K562 (cell line): ENCODE measurements around the gene FARSA. TPM values are rescaled to one million over a fixed set of nuclear protein-coding genes. Genes with fewer than 3 reads are reported as not detected.

Source experiments
- ATAC-seq: fragments of 200-7000 bp; cut with Tn5 transposase; 3 replicates; pipeline ENCODE4 v1.9.1; 2020; ENCODE audit warnings: moderate library complexity
- BruUV-seq: library from RNA; stranded (reverse); fragments of 400-500 nt; replicated peaks from 2 replicates; lab custom pipeline; 2021; lab: Mats Ljungman, UMichigan
- CTCF ChIA-PET: fragments of 300-600 bp; formaldehyde crosslinking; extraction: SDS; loops from one replicate; lab custom pipeline; 2021; ENCODE audit warnings: low intra/inter-chr PET ratio; lab: Yijun Ruan, JAX
- POLR2A ChIA-PET: fragments of 300-600, 350-650 bp; sonication (Branson Sonifier 250); formaldehyde crosslinking; extraction: SDS; loops from one replicate; lab custom pipeline; 2021; ENCODE audit warnings: antibody characterized with exemption, inconsistent platforms; lab: Yijun Ruan, JAX
- DNase-seq, 4 experiments: peaks; one replicate each; pipeline versions ENCODE4 v3.0.0 to v3.0.0-alpha.2; 2011 to 2018; ENCODE audit warnings: low spot score in 3 of 4, mixed read lengths in 3 of 4; ENCODE audit errors: extremely low read depth in 1 of 4
- FAIRE-seq: peaks from 2 replicates; lab custom pipeline; 2011; peaks lifted over from hg19 to GRCh38; lab: Jason Lieb, UNC
- H2AFZ ChIP-seq: 2 replicates; pipeline ENCODE4 v1.6.0; 2011; ENCODE audit warnings: low read depth, low read length, control low read depth, inconsistent platforms
- H3K27ac ChIP-seq: fragments of 200-600 bp; 3 replicates; pipeline ENCODE4 v1.8.0; 2011; ENCODE audit warnings: low read depth, mild to moderate bottlenecking, control low read depth, inconsistent platforms, low read length, moderate library complexity, mixed read lengths; ENCODE audit errors: extremely low read depth
- H3K27me3 ChIP-seq, 2 experiments: fragments of 300-600 bp in 1 of 2; 2 replicates in 1 of 2; 3 replicates in 1 of 2; pipeline versions ENCODE4 v1.6.0 to v1.8.0; 2011; ENCODE audit warnings: inconsistent platforms in 2 of 2, low read length in 2 of 2, mild to moderate bottlenecking in 1 of 2, mixed read lengths in 1 of 2, moderate library complexity in 1 of 2; ENCODE audit not compliant: control insufficient read depth in 2 of 2, insufficient read depth in 2 of 2
- H3K36me3 ChIP-seq: fragments of 300-600 bp; 3 replicates; pipeline ENCODE4 v1.8.0; 2011; ENCODE audit warnings: mild to moderate bottlenecking, low read length, inconsistent platforms; ENCODE audit not compliant: control insufficient read depth, insufficient read depth
- H3K4me1 ChIP-seq, 2 experiments: fragments of 200-600 bp in 1 of 2; replicated peaks in 1 of 2; 2 replicates in 1 of 2; 3 replicates in 1 of 2; pipeline versions ENCODE4 v1.5.1 to v1.8.0; 2011; ENCODE audit warnings: inconsistent platforms in 2 of 2, low read length in 2 of 2, mild to moderate bottlenecking in 1 of 2, mixed read lengths in 1 of 2, moderate library complexity in 1 of 2; ENCODE audit not compliant: control insufficient read depth in 2 of 2, insufficient read depth in 2 of 2
- H3K4me2 ChIP-seq: 2 replicates; pipeline ENCODE4 v1.6.1; 2011; ENCODE audit warnings: low read length, control low read depth, inconsistent platforms, mixed read lengths; ENCODE audit not compliant: insufficient read depth
- H3K4me3 ChIP-seq: fragments of 200-600 bp; sonication (generic), shearing (Covaris generic); 2 replicates; pipeline ENCODE4 v1.5.1; 2016; ENCODE audit warnings: control low read depth, inconsistent platforms
- H3K79me2 ChIP-seq: fragments of 200-600 bp; 3 replicates; pipeline ENCODE4 v1.8.0; 2011; ENCODE audit warnings: low read length, inconsistent platforms; ENCODE audit not compliant: control insufficient read depth, insufficient read depth
- H3K9ac ChIP-seq, 2 experiments: 2 replicates each; pipeline versions ENCODE4 v1.6.0 to v1.6.1; 2011; ENCODE audit warnings: low read depth in 2 of 2, low read length in 2 of 2, control low read depth in 1 of 2, inconsistent platforms in 1 of 2, mild to moderate bottlenecking in 1 of 2, mixed read lengths in 1 of 2; ENCODE audit not compliant: insufficient read depth in 1 of 2
- H3K9me1 ChIP-seq: one replicate; pipeline ENCODE4 v1.6.0; 2011; ENCODE audit warnings: inconsistent platforms, mild to moderate bottlenecking, low read length, moderate library complexity; ENCODE audit not compliant: control insufficient read depth, insufficient read depth
- H3K9me3 ChIP-seq: replicated peaks from 2 replicates; pipeline ENCODE4 v1.5.1; 2011; ENCODE audit warnings: low read depth, low read length, inconsistent platforms; ENCODE audit not compliant: control insufficient read depth, insufficient read depth
- H4K20me1 ChIP-seq: replicated peaks from 2 replicates; pipeline ENCODE4 v1.6.1; 2011; ENCODE audit warnings: low read length, inconsistent platforms, mixed read lengths; ENCODE audit not compliant: control insufficient read depth, insufficient read depth
- CEBPG ChIP-seq, 3 experiments: fragments of 200-800 bp in 1 of 3; sonication (Bioruptor generic) in 1 of 3; sonication (generic) in 1 of 3; formaldehyde crosslinking in 1 of 3; IDR thresholded peaks in 2 of 3; conservative IDR thresholded peaks in 1 of 3; 2 replicates each; pipeline versions ENCODE4 v1.6.1 to v1.8.0; 2016 to 2022; ENCODE audit warnings: missing compliant biosample characterization in 2 of 3, missing genetic modification characterization in 2 of 3, mild to moderate bottlenecking in 1 of 3, missing genetic modification reagents in 1 of 3
- EP400 ChIP-seq: fragments of 450-650 bp; IDR thresholded peaks from 2 replicates; pipeline ENCODE4 v1.6.1; 2017; ENCODE audit warnings: antibody characterized with exemption, mild to moderate bottlenecking, moderate library complexity
- ID3 ChIP-seq, 2 experiments: fragments of 250-450 bp in 1 of 2; fragments of 450-650 bp in 1 of 2; sonication (Bioruptor Pico) in 1 of 2; IDR thresholded peaks; 2 replicates each; pipeline versions ENCODE4 v1.6.1 to v1.8.0; 2016 to 2021; ENCODE audit warnings: mild to moderate bottlenecking in 2 of 2, moderate library complexity in 2 of 2, missing compliant biosample characterization in 1 of 2, missing genetic modification characterization in 1 of 2
- IRF1 ChIP-seq: sonication (generic); formaldehyde crosslinking; IDR thresholded peaks from 2 replicates; pipeline ENCODE4 v1.8.0; 2022; ENCODE audit warnings: missing genetic modification reagents, mild to moderate bottlenecking, borderline replicate concordance
- ZNF143 ChIP-seq: sonication (generic); formaldehyde crosslinking; IDR thresholded peaks from 2 replicates; pipeline ENCODE4 v1.9.0; 2022; ENCODE audit warnings: mild to moderate bottlenecking, missing genetic modification reagents
- ZNF512 ChIP-seq: IDR thresholded peaks from 2 replicates; pipeline ENCODE4 v1.6.1; 2016; ENCODE audit warnings: missing genetic modification characterization, missing compliant biosample characterization
- WGBS: fragments of 100-300 bp; shearing (Covaris generic); methylation state at CpG from one replicate; pipeline ENCODE4 v1.1.6; 2016; ENCODE audit warnings: low coverage, mixed read lengths; ENCODE audit not compliant: insufficient coverage; ENCODE audit errors: missing lambda C conversion rate; 5-methylcytosine and 5-hydroxymethylcytosine counted together
- in situ Hi-C: fragments of 300-500 bp; cut with MboI; formaldehyde crosslinking; loops from 4 replicates; pipeline ENCODE4 v1.15.0; 2018; ENCODE audit warnings: inconsistent platforms, mixed read lengths
- intact Hi-C: fragments of 100-400 bp; cut with micrococcal nuclease; formaldehyde crosslinking; loops from 2 replicates; pipeline ENCODE4 v1.14.2; 2022
- polyA plus RNA-seq, 8 experiments: library from polyadenylated mRNA; depleted of rRNA in 4 of 8; stranded (reverse) in 5 of 8; unstranded in 3 of 8; fragments of >200 nt; fragmentation: Nextera tagmentation in 2 of 8; fragmentation: Illumina TruSeq in 1 of 8; extraction: Ambion mirVana in 2 of 8; extraction: Trizol in 1 of 8; gene quantifications; 2 replicates each; pipeline versions ENCODE4 v1.2.1 to v1.2.3, GENCODE V29; 2011 to 2014; ENCODE audit warnings: inconsistent platforms in 1 of 8, missing spikeins in 1 of 8
- total RNA-seq, 7 experiments: library from RNA; depleted of rRNA in 6 of 7; stranded (reverse); fragments of >200 nt in 6 of 7; fragmentation: Illumina TruSeq in 2 of 7; extraction: Trizol in 2 of 7; gene quantifications; 2 replicates each; pipeline versions ENCODE4 v1.2.1 to v1.2.3, GENCODE V29; 2011 to 2021; ENCODE audit warnings: low replicate concordance in 1 of 7

Gene FARSA
- total and polyA plus RNA-seq, 9 of the 15 experiments (the other 6 are each of a cell fraction or from before 2014, with no cell fraction given): 25.2 to 237 (median 89.6) TPM

DNA sequence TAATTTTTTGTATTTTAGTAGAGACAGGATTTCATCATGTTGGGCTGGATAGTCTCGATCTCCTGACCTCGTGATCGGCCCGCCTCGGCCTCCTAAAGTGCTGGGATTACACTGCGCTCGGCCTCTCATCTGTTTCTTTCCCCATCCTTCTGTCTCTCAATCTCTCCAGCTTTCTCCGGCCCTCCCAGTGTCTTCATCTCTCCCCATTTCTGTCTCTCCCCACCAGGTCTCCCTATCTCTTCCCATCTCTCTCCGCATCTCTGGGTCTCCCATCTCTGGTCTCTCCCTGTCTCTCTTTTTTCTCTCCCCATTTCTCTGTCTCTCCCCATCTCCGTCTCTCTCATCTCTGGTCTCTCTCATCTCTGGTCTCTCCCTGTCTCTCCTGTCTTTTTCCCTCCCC, 49.6 kb upstream of the FARSA start:
- in situ Hi-C loops: no loop called here
- peak overlapping the region; percentile 42 for H3K4me3 ChIP-seq
- TF ChIP-seq ZNF512 (tag): peak; percentile 87
- no peak for TF ChIP-seq ID3 (CRISPR knock-in tag; IDR thresholded peaks at IDR 0.05)
- no peak for TF ChIP-seq ID3 (tag; IDR thresholded peaks at IDR 0.05)
- no peak for TF ChIP-seq ZNF143 (CRISPR knock-in tag)
- no peak for TF ChIP-seq CEBPG (CRISPR knock-in tag; IDR thresholded peaks at IDR 0.05)
- peak in 1 of 2 experiments; percentile 20; a peak in 1 of 4 replicates for TF ChIP-seq CEBPG (tag; conservative IDR thresholded peaks at IDR 0.05 in 1 of 2, IDR thresholded peaks at IDR 0.05 in 1 of 2)
- no peak for TF ChIP-seq IRF1 (CRISPR knock-in tag)
- TF ChIP-seq EP400: 0 out of 2 replicates have a peak, but pooled peaks have one; percentile 0
- DNase-seq (no peak), ATAC-seq (no peak), FAIRE-seq (no peak)
- H2AFZ ChIP-seq: peak overlapping the region; percentile 64
- 69% methylated on average over 8 of the region's 10 CpGs for WGBS
- H4K20me1 ChIP-seq: no peaks in the 10 kb centered on the region
- intact Hi-C loops: loop anchor here (1.0 kb wide), 2 partner anchors 51 to 78 kb away; no protein-coding TSS in a partner anchor
- H3K27ac ChIP-seq: no peak overlapping the region
- no peaks in the 10 kb centered on the region for H3K9me1 ChIP-seq
- H3K27me3 ChIP-seq: no peaks in the 10 kb centered on the region
- no TSS peak for BruUV-seq
- CTCF ChIA-PET: interaction anchor here (0.6 to 2.2 kb wide), 6 partner anchors 51 to 980 kb away, joined by 3 to 10 read pairs (median 4); no protein-coding TSS in a partner anchor
- POLR2A ChIA-PET: interaction anchor here (1.1 kb wide), 1 partner anchor 116 kb away, joined by 4 read pairs; no protein-coding TSS in a partner anchor
- H3K4me1 ChIP-seq: peaks cover 21 to 49% of the 10 kb centered on the region in 2 experiments; a peak in 4 of 5 replicates
- peak overlapping the region; percentile 48 for H3K4me2 ChIP-seq
- H3K79me2 ChIP-seq: no peaks in the 10 kb centered on the region
- H3K36me3 ChIP-seq: no peaks in the 10 kb centered on the region
- H3K9me3 ChIP-seq: no peaks in the 10 kb centered on the region
- no peak overlapping the region for H3K9ac ChIP-seq
